Measurements from ENCODE around the gene AHSA1.
A peak's percentile ranks its signal among the peaks of the same experiment; 100 is the strongest.

AHSA1 gene

DNA sequence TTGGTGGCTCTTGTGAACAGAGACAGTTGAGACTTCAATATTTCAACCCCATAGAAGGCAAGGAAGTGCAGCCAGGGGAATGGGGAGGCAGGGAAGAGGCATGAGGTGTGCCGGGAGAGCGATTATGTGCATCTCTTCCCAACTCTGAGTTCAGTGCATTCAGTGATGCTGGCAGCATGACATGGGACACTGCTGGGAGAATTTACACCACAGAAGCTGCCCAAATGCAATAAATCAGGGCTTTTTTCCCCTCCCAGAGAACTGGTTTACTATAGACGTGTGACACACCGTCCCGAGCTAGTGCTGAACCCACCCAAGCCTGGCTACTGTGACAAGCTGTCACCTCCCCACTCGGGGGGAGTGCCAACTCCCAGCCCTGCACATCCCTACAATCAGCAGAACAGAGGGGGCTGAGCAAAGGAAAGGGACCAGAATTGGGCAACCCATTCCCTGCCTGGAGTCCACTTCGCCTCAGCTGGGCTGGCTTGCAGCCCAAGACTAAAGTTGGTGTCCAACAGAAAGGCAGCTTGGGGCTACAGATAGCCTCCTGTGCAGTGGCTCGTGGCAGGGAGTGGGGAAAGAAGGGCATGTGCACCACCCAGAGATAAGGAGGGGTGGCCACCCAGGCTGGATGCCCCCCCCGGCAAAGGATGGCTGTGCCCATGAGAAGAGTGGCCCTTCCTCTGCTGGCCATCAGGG is 16.7 kb downstream of the AHSA1 start:
- DNase-seq, result no peak

DNA sequence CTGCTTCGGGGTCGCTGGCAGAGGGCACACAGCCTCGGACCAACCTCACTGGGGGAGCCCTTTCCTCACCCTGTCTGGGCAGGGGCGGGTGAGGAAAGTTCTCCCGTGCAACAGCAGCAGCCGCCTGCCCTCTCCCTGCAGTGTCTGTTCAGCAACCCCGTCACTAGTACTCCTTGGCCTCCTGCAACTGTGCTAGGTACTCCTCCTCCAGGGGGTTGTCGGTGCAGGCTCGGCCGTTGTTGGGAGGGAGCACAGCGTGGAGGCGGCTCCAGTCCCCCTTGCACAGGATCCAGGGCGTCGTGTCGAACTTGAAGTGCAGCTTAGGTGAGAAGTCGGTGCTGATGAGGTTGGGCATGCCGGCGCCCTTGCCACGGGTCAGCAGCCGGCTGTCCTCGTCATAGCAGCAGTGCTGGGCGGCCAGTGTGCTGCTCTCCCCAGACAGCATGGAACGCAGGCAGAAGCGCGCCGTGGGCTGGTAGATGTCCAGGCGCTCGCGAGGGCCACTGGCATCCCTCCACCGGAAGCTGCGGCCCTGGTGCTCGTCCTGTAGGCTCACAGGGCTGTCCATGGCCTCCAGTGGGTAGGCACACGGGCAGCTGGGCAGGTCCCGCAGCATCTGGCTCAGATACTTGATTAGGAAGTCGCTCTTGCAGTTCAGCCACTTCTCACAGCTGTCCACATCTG is 17.7 kb downstream of the AHSA1 start:
- DNase-seq, result no peak

DNA sequence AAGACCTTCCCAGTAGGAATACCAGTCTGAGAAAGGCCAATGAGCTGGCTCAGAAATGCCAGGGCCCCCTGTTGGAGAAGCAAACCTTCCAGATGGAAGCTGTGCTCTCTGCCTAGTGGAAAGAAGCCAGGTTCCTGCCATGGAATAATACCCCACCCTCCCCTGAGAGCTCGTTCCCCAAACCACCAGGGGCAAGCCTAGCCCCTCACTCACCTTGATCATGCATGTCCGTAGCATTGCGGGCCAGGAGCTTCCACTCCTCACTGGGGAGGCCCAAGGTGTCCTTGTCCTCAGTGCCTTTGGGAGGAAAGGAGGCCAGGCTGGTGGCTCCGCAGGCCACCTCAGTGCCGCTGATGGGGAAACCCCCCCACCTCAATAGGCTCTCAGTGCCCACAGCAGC is 20.1 kb downstream of the AHSA1 start:
- DNase-seq, result no peak

DNA sequence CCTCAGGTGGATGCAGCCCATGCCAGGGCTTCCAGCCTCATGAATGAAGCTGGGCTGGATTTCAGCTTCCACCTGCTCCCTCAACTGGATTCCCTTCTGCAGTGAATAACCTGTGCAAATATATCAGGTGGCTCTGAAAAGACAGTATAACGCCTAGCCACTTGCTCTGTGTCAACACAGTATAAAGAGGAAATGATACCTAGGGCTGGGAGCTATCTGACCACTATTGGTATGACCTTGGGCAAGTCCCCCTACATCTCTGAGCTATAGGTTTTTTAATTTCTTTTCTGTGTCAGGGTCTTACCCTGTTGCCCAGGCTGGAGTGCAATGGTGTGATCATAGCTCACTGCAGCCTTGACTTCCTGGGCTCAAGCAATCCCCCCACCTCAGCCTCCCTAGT is 20.9 kb downstream of the AHSA1 start:
- no peak for DNase-seq

DNA sequence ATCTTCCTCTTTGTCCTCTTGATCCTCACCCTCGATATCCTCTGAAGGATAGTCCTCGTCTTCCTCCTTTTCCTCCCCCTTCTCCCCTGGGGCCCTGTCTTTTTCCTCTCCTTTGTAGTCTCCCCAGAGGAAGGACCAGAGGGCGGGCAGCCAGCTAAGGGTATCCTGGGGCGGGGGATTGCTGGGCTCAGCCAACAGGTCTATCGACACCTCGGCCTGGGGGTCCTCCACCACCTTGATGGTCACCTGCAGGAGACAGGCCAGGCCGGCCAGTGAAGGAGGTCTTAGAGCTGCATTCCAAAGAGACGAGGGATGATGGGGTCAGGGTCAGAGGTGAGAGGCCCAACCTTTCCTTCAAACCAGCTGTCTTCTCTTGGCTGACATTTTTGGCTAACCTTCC is 24.5 kb downstream of the AHSA1 start:
- no peak for DNase-seq

DNA sequence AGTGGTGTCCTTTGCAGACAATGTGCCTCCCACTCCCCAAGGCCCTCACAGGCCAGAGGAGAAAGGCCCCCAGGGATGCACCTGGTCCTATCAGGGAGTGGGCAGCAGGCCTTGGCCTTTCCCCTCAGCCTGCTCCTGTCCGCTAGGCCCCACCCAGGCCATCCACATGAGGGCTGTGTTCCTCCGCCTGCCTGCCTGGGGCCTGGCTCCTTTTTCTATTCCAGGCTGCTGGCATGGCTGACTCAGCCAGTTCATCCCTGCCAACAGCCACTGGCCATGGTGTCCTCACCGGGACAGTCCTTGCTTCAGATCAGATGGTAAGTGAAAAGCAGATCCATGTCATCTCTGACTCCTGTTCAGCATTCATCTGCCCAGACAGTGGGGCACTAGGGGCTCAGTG is 27.4 kb downstream of the AHSA1 start:
- DNase-seq, result no peak

DNA sequence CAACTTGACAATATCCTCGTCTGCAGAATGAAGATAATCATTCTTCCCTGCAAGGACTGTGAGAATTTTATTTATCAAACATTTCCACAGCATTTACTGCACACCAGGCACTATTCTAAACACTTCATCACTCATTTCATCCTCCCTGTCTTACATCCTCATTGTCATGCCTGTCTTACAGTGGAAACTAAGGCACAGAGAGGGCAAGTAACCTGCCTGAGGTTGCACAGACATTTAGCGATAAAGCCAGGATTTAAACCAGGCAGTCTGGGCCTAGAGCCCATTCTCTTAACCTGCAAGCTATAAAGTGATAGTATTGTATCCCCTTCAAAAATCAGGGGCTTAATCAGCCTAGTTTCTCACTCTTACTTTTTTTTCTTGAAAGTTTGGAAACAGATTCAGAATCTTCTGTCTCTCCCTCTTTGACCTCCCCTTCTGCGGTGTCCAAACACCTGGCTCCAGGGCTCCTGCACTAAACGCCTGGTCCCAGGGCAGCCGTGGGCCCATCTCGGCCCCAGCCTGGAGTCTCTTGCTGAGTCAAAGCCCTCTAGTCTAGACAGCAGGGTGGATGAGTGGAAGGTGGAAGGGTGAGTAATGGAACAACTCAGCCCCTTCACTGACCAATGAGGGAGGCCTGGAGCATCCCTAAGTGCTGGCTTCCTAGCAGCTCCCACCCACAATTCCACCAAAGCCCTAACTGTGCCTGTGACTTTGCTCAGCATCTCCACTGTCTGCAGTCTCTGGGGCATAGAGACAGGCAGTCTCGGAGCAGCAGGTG is 28.2 kb downstream of the AHSA1 start:
- no peak for DNase-seq

DNA sequence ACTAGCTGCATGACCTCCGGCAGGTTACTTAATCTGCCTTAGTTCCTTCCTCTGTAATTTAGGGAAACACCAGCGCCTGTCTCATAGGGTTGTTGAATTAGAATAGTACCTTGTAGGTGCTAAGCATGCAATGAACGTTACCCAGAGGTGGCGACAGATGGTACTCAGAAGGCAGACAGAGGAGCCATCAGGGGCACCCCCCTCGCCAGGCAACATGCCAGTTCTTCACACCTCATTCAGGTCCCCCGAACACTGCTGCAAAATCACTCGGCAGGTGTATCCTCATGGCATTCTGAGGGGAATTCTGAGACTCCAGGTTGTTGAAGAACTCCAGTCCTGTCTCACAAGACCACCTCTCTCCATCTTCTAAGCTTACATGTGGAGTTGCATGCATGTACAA is 30.7 kb downstream of the AHSA1 start:
- DNase-seq, result peak; percentile 39

DNA sequence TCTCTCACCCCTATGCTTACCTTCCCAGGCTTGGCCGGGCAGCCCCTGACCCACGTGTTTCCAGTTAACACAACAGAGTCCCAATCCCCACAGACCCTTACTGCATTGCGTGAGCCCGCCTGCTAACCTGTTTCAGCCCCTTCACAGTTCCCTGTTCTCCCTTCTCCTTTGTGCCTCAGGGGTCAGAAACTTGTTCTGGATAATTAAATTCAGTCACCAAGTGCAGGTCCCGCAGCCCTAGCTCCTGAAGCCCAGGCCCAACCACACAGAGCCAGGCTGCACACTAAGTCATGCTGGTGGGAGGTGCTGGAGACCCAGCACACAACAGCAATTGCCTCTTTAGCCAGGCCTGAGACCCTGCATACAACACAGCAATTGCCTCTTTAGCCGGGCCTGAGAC is 31.1 kb downstream of the AHSA1 start:
- no peak for DNase-seq

DNA sequence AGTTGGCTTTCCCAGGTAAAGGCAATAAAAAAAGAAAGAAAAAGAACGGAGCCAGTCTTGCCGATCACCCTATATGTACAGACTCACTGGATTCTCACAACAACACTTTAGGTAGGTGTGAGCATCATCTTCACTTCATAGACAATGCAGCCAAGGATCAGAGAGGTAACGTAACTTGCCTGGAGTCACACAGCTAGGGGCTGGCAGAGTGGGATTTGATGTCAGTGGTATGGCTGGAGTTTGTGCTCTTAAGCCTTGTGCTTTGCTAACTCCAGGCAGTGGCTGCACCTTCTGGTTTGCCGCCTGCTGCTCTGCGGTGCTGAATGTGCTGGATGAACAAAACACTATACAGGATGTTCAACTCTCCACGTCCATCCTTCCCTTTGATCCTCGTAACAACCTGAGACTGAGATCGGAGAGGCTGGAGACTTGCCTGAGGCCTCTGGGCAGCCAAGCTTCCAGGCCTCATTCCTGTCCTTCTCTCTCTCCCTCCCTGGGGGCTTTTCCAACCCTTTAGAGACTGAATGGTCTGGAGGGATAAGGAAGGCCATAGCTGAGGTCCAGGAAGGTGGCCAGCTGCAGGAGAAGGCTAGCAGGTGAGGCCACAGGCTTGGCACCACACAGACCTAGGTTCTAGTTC is 32.6 kb downstream of the AHSA1 start:
- DNase-seq, result no peak

DNA sequence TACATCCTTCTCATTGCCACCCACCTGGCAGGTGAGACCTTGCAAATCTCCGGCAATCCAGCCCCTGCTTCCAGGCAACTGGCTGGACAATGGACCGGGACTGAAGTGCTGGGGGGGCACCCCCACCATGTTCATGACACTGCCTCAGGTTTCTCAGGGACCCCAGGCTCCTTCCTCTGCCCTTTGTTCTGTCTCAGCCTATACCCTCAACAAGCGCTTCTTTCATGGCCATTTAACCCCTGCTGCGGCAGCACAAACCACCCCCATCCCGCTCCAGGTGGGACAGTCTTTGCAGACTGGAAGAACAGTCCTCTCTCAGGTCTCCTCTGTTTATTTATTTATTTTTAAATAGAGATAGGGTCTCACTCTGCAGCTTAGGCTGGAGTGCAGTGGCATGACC is 33.2 kb downstream of the AHSA1 start:
- DNase-seq, result no peak

DNA sequence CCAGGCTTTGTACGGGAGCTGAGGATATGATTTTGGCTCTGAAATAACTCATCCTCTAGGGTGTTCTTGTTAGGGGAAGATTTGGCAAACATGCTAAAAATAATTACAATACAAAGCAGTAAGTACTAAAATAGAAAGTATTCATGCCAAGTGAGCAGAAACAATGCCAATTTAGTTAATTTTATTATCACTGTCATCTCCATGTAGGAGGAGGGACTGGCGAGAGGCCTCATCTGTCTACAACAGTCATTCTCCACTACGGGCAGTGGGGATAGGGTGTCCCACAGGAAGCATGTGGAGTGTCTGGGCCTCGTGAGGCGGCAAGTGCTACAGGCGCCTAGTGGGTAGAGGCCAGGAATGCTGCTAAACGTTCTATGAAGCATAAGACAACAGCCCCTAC is 37.4 kb downstream of the AHSA1 start:
- no peak for DNase-seq

DNA sequence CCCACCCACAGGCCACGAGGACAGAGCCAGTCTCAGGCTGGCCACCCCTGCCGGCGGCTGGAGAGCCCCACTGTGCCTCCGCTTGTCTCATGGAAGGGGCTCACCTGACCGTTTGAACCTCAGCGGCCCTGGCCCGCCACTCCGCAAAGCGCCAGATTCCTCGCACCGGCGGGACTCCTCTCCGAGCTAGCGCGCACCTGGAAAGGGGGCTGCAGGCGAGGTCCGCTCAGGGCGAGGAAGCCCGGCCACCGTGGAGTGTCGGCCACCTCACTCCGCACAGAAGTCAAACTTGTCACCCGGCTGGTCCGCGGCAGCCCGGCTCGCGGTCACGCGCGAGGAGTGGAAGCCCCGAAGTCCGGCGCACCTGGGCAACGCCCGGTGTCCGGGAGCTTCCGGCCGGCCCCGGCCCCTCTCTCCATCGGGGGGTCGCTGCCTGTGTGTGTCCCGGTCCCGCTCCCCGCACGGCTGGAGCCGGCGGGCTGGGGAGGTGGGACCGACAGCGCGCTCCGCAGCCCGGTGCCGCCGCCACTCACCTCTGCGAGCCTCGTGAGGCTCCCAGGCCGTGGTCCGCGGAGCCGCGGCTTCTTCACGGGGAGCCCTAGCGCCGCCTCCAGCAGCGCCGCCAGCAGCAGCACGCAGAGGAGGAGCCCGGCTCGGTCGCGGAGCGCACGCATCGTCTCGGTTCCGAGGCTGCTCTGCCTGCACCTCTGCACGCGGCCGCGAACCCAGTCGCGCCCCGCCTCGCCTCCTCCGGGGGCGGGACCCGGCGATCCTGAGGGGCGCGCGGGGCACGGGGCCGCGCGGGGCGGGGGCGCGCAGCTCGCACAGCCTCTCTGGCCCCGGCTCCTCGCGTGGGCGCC is 40.5 kb downstream of the AHSA1 start, which contains the start of gene ISM2:
ISM2 (minus strand) TSS at position 697 of the 860 bp plus-strand sequence; CDS start at position 674, 23 bp downstream.
- DNase-seq, result peak; percentile 33

DNA sequence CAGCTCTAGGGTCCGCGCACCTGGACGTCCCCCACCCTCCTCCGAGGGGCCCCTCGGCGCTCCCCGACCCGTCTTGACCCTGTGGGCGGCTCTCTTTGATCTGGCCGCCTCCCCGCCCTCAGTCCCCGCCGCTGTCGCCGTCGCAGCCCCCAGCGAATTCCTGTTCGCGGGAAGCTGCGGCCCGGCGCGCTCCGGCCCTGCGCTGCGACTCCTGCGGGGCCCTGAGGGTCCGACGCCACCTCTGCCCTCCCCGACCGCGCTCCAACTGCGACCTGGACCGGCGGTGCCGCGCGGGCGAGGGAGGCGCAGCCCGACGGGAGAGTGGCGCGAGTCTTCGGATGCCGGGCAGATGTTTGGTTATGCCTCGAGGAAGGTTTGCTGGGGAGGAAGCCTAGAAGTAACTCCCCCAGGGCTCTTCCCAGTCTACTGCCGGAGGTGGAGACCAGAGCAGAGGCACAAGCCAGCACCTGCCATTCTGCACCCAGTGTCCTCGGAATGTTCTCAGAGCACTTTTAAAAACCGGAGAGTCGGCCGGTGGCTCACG is 41.2 kb downstream of the AHSA1 start:
- no peak for DNase-seq

DNA sequence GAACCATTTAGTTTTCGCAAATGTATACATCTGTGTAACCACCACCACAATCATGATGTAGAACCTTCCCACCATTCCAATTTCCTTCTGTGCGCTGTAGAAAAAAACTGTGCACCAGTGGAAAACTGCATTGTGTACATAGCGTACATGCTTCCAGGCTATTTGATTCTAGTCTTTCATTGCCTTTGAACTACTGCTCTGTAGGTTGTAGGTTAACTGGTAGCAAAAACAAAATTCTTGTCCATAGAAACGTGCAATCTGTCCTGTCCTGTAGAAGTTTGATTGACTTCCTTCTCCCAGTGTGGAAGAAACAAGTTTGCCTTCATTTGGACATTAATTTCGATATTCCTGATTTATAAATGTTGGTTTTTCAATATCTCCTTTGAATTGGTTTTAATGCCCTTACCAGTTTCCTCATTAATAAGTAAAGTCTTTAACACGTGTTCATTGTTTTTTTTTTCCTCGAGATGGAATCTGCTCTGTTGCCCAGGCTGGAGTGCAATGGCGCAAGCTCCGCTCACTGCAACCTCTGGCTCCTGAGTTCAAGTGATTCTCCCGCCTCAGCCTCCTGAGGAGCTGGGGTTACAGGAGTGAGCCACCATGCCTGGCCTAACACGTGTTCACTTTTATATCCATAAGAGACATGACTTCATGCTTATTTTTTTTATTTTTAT is 44.4 kb downstream of the AHSA1 start:
- no peak for DNase-seq

DNA sequence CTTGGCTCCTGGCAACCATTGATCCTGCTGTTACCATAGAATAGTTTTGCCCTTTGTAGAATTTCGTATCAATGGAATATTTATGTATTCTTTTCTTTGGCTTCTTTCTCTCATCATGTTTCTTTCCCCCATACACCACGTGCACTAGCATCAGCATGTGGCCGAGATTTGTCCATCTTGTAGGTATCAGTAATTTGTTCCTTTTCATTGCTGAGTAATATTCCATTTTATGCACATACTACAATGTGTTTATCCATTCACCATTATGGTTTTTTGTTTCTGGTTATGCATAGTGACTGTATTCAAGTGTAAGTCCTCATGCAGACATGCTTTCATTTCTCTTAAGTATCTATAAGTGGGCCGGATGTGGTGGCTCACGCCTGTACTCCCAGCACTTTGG is 45.2 kb downstream of the AHSA1 start:
- DNase-seq, result no peak

DNA sequence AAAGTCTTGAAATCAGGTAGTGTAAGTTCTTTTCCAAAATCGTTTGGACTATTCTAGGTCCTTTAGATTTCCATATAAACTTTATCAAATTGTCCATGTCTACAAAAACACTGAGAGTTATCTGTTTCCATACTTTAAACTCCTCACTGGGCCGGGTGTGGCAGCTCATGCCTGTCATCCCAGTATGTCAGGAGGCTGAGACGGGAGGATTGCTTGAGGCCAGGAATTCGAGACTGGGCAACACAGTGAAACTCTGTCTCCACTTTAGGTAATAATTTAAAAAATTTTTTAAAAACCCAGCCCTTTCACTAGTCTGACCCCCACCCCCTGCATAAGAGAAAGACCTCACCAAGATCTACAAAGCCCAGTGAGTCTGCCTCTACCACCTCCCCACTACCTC is 47.1 kb downstream of the AHSA1 start:
- DNase-seq, result no peak

DNA sequence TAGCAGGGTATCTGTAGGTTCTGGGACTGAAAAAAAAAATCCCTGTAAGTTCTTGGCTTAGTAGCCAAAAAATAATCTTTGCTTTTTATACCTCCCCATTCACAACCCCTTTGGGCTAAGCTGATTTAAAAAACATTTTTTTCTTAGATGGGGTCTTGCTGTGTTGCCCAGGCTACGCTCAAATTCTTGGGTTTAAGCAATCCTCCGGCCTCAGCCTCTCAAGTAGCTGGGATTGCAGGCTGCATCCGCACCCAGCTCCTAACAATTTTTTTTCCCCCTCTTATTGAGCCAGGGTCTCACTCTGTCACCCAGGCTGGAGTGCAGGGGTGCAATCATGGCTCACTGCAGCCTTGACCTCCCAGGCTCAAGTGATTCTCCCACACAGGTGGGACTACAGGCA is 49.9 kb downstream of the AHSA1 start:
- no peak for DNase-seq

DNA sequence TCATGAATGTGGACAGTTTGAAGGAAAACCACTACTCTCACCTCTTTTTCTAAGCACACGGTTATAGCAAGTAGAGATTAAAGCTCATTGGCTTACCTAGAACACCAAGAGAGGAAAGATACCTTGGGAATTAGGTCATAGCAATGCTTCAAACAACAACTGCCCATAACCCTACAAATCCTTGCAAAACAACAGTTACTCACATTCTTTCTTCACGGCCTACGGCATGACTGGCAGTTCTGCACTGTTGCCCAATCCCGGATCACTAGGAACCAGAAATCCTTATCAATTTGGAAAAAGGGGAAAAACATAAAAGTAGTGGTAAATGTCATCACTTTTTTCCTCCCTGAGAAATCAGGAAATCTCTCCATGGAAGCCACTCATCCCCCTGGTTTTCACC is 50.4 kb downstream of the AHSA1 start:
- no peak for DNase-seq

DNA sequence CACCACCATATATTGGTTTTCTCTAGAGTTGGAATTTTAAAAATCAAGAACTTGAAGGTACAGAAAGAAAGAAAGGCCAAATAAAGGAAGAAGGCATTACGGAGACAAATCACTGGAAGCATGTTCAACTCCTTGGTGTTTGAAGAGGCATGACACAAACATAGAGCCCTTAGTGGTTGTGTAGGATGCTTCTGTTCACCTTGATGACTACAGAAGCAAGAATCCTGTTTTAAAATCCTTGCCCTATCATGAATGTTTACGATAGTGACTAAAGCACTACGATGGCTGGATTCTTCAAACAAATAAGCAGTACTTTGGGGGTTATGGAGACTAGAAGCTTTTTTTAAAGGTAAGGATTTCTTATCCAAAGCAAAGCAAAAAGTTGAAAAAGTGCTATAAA is 51.0 kb downstream of the AHSA1 start:
- no peak for DNase-seq

DNA sequence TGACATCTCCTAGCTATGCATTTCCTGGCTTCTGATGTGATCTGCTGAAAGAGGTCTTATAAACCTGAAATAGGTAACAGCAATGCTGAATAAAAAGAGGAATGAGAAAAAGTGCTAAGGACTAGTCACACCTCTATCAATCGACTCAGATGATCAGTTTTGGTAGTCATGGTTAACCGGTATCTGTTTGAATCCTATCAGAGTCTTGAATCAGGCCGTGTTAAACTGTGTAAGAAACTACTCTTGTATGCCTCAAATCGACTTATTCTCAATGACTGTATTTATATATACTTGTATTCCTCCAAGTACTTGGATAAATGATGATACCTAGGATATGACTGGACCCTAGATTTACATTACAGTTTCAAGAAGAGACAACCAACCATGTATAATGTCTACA is 51.5 kb downstream of the AHSA1 start:
- no peak for DNase-seq

All from NCI-H1694 (cell line).